ENCODE measurements around the gene LRRN2.

Gene LRRN2

GRCh38 chr1:204621396-204621795, 64.1 kb downstream of the LRRN2 start:
- ChIA-PET POLR2A (no interaction called here), CTCF (interaction anchor here (1.2 to 1.4 kb wide), 2 partner anchors 23 to 185 kb away, joined by 3 to 4 read pairs; no protein-coding TSS in a partner anchor)
- no peak for DNase-seq (ENCODE audit: low read depth, low spot score)
- H3K4me3 ChIP-seq (ENCODE audit: low read depth, low read length) = no peak overlapping the region
- no peak for TF ChIP-seq CTCF (IDR thresholded peaks at IDR 0.05; ENCODE audit: insufficient read depth, low read length, missing control alignments)

- ChIA-PET POLR2A (no interaction called here), CTCF (interaction anchor here (1.5 kb wide), 1 partner anchor 54 kb away, joined by 3 read pairs; no protein-coding TSS in a partner anchor)
- no peak for TF ChIP-seq CTCF (IDR thresholded peaks at IDR 0.05; ENCODE audit: insufficient read depth, low read length, missing control alignments)
Measured at GRCh38 chr1:204619721-204620120, 65.8 kb downstream of the LRRN2 start.

GRCh38 chr1:204618148-204618760, 67.3 kb downstream of the LRRN2 start:
- POLR2A ChIA-PET = no interaction called here
- H3K4me3 ChIP-seq (ENCODE audit: low read depth, low read length) = no peak overlapping the region
- no peak for DNase-seq (ENCODE audit: low read depth, low spot score)
- CTCF ChIA-PET = no interaction called here
- no peak for TF ChIP-seq CTCF (IDR thresholded peaks at IDR 0.05; ENCODE audit: insufficient read depth, low read length, missing control alignments)

More at GRCh38 chr1:204619721-204620120, 65.8 kb downstream of the LRRN2 start:
- no peak for DNase-seq (ENCODE audit: low read depth, low spot score)
- H3K4me3 ChIP-seq (ENCODE audit: low read depth, low read length) = no peak overlapping the region

- DNase-seq (ENCODE audit: low read depth, low spot score) = no peak
- TF ChIP-seq CTCF (IDR thresholded peaks at IDR 0.05; ENCODE audit: insufficient read depth, low read length, missing control alignments) = no peak
- CTCF ChIA-PET = interaction anchor here (0.6 kb wide), 1 partner anchor 105 kb away, joined by 3 read pairs; no protein-coding TSS in a partner anchor
- H3K4me3 ChIP-seq (ENCODE audit: low read depth, low read length) = no peak overlapping the region
- POLR2A ChIA-PET = interaction anchor here (0.6 kb wide), 1 partner anchor 76 kb away, joined by 3 read pairs; no protein-coding TSS in a partner anchor
Measured at GRCh38 chr1:204617256-204618147, 68.0 kb downstream of the LRRN2 start.

GRCh38 chr1:204616641-204617040, 68.9 kb downstream of the LRRN2 start:
- no peak for TF ChIP-seq CTCF (IDR thresholded peaks at IDR 0.05; ENCODE audit: insufficient read depth, low read length, missing control alignments)
- ChIA-PET CTCF (interaction anchor here (0.6 to 2.0 kb wide), 2 partner anchors 12 to 106 kb away, joined by 3 to 9 read pairs; no protein-coding TSS in a partner anchor), POLR2A (interaction anchor here (0.6 kb wide), 1 partner anchor 76 kb away, joined by 3 read pairs; no protein-coding TSS in a partner anchor)
- DNase-seq (ENCODE audit: low read depth, low spot score) = no peak
- H3K4me3 ChIP-seq (ENCODE audit: low read depth, low read length) = no peak overlapping the region

GRCh38 chr1:204615881-204616280, 69.7 kb downstream of the LRRN2 start:
- ChIA-PET CTCF (interaction anchor here (0.8 to 2.0 kb wide), 3 partner anchors 12 to 191 kb away, joined by 3 to 9 read pairs (median 4); no protein-coding TSS in a partner anchor), POLR2A (no interaction called here)
- DNase-seq (ENCODE audit: low read depth, low spot score) = no peak
- TF ChIP-seq CTCF (IDR thresholded peaks at IDR 0.05; ENCODE audit: insufficient read depth, low read length, missing control alignments) = no peak
- no peak overlapping the region for H3K4me3 ChIP-seq (ENCODE audit: low read depth, low read length)

All from AG04449 (cell line).